ENCODE data around the gene CCNO.

Gene CCNO, protein sequence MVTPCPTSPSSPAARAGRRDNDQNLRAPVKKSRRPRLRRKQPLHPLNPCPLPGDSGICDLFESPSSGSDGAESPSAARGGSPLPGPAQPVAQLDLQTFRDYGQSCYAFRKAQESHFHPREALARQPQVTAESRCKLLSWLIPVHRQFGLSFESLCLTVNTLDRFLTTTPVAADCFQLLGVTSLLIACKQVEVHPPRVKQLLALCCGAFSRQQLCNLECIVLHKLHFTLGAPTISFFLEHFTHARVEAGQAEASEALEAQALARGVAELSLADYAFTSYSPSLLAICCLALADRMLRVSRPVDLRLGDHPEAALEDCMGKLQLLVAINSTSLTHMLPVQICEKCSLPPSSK

DNA sequence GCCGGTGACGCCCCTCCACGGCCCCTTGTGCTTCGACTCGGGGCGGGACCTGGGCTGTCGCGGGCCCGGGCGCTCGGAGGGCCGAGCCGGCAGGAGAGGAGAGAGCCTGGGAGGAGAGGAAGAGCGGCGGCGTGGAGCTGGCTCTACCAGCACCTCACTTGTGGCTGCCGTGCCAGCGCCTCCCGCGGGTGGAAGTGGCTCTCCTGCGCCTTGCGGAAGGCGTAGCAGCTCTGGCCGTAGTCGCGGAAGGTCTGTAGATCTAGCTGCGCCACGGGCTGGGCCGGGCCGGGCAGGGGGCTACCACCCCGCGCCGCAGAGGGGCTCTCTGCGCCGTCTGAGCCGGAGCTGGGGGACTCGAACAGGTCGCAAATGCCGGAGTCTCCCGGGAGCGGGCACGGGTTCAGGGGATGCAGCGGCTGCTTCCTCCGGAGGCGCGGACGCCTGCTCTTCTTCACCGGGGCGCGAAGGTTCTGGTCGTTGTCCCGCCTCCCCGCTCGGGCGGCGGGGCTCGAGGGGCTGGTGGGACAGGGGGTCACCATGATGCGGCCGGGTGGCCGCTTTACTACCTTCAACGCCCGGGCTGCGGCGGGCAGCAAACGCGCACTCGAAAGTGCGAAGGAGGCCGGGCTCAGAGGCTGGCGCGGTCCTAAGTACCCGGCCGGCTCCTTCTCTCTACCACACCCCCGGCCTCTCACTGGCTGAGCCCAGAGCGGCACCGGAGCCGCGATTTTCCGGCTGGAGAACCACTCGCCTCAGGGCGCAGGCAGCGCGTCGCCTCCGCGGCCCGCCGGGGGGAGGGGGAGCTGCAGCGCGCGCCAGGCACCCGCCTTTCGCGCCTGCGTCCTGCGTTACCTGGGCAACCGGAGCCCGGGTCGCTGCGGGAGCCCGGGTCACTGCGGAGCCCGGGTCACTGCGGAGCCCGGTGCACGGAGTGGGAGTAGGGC lies at the start of gene CCNO:
CCNO (minus strand) TSS at position 624 of the 944 bp plus-strand sequence; CDS start at position 539, 85 bp downstream.
- Histone ChIP-seq H3K79me2 (ENCODE audit: insufficient read depth, low read length) (no peaks in the 10 kb centered on the region), H3F3A (ENCODE audit: low read depth) (no peaks in the 10 kb centered on the region), H3K9ac (ENCODE audit: low read depth, low read length, poor library complexity, severe bottlenecking) (no peak within 1 kb of the TSS), H4K20me1 (ENCODE audit: insufficient read depth, low read length, poor library complexity, severe bottlenecking) (no peaks in the 10 kb centered on the region), H2AFZ (ENCODE audit: low read length) (0 out of 2 replicates have a peak within 1 kb of the TSS, but pooled peaks have one; percentile 20), H3K4me3 (ENCODE audit: low read length, poor library complexity, severe bottlenecking) (peak within 1 kb of the TSS; percentile 51), H3K27me3 (ENCODE audit: insufficient read depth, low read length, poor library complexity, severe bottlenecking) (peaks cover 15% of the 10 kb centered on the region), H3K4me2 (ENCODE audit: low read depth, low read length, poor library complexity, severe bottlenecking) (peak within 1 kb of the TSS; percentile 46), H3K36me3 (ENCODE audit: insufficient read depth, low read length) (no peaks in the 10 kb centered on the region), H3K4me1 (ENCODE audit: insufficient read depth, low read length, poor library complexity, severe bottlenecking) (no peaks in the 10 kb centered on the region), H3K9me2 (replicated peaks; ENCODE audit: low read depth, low read length) (no peaks in the 10 kb centered on the region), H3K9me3 (ENCODE audit: insufficient read depth, low read depth, low read length) (no peaks in the 10 kb centered on the region)
- no peak for TF ChIP-seq EZH2phosphoT487 (IDR thresholded peaks at IDR 0.05; ENCODE audit: borderline replicate concordance)
- TF ChIP-seq, protein P1, sequence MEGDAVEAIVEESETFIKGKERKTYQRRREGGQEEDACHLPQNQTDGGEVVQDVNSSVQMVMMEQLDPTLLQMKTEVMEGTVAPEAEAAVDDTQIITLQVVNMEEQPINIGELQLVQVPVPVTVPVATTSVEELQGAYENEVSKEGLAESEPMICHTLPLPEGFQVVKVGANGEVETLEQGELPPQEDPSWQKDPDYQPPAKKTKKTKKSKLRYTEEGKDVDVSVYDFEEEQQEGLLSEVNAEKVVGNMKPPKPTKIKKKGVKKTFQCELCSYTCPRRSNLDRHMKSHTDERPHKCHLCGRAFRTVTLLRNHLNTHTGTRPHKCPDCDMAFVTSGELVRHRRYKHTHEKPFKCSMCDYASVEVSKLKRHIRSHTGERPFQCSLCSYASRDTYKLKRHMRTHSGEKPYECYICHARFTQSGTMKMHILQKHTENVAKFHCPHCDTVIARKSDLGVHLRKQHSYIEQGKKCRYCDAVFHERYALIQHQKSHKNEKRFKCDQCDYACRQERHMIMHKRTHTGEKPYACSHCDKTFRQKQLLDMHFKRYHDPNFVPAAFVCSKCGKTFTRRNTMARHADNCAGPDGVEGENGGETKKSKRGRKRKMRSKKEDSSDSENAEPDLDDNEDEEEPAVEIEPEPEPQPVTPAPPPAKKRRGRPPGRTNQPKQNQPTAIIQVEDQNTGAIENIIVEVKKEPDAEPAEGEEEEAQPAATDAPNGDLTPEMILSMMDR (conservative IDR thresholded peaks at IDR 0.05; ENCODE audit: low read length) = no peak

DNA sequence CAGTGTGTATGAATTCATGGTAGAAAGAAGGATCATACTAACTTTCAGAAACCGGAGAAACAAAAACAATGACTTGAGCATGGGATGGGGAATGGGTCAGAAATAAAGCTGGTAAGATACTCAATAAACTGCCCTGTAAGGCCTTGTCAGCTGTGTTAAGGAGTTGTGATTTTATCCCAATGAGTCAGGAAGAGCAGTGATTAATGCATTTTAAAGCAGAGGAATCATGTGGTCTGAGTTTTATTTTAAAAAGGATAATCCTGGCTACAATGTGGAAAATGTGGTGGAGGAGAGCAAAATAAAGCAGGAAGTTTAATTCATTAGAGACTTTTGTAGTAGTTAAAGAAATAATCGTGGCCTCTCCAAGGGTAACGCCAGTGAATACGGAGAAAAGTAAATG lies 45.4 kb upstream of the CCNO start:
- Histone ChIP-seq H4K20me1 (ENCODE audit: insufficient read depth, low read length, poor library complexity, severe bottlenecking) (no peaks in the 10 kb centered on the region), H3K36me3 (ENCODE audit: insufficient read depth, low read length) (peaks cover 42% of the 10 kb centered on the region; the same call in 1 of the 2 replicates), H3K4me3 (ENCODE audit: low read length, poor library complexity, severe bottlenecking) (no peak overlapping the region), H3K9me3 (ENCODE audit: insufficient read depth, low read depth, low read length) (no peaks in the 10 kb centered on the region), H3K27me3 (ENCODE audit: insufficient read depth, low read length, poor library complexity, severe bottlenecking) (no peaks in the 10 kb centered on the region), H3K9ac (ENCODE audit: low read depth, low read length, poor library complexity, severe bottlenecking) (no peak overlapping the region), H2AFZ (ENCODE audit: low read length) (no peak overlapping the region), H3F3A (ENCODE audit: low read depth) (no peaks in the 10 kb centered on the region), H3K4me2 (ENCODE audit: low read depth, low read length, poor library complexity, severe bottlenecking) (no peak overlapping the region), H3K9me2 (replicated peaks; ENCODE audit: low read depth, low read length) (no peaks in the 10 kb centered on the region), H3K79me2 (ENCODE audit: insufficient read depth, low read length) (no peaks in the 10 kb centered on the region), H3K4me1 (ENCODE audit: insufficient read depth, low read length, poor library complexity, severe bottlenecking) (no peaks in the 10 kb centered on the region)
- TF ChIP-seq EZH2phosphoT487 (IDR thresholded peaks at IDR 0.05; ENCODE audit: borderline replicate concordance) = no peak
- TF ChIP-seq, protein P1 (conservative IDR thresholded peaks at IDR 0.05; ENCODE audit: low read length) = no peak

DNA sequence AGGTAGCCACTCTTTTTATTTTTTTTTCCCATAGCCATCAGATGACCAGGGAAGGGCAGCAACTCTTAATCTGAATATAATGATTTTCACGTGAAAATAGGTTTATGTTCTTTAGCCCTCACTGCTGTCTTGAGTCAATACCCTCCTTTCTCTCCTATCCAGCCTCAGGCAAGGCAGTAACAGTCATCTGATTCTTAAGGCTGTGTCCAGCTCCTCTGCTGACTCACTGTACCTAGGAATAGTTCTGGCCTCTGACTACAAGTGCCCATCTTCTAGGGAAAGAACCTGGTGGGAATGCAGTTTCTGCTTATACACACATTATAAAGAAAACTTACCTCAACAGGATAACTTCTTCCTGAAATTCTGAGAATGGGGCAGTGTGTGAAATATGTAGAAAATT lies 43.4 kb upstream of the CCNO start:
- no peaks in the 10 kb centered on the region for H3K9me2 ChIP-seq (replicated peaks; ENCODE audit: low read depth, low read length)
- H3K9ac ChIP-seq (ENCODE audit: low read depth, low read length, poor library complexity, severe bottlenecking) = no peak overlapping the region
- TF ChIP-seq EZH2phosphoT487 (IDR thresholded peaks at IDR 0.05; ENCODE audit: borderline replicate concordance) = no peak
- TF ChIP-seq, protein P1 (conservative IDR thresholded peaks at IDR 0.05; ENCODE audit: low read length) = no peak
- H3K4me1 ChIP-seq (ENCODE audit: insufficient read depth, low read length, poor library complexity, severe bottlenecking) = no peaks in the 10 kb centered on the region
- no peaks in the 10 kb centered on the region for H3K79me2 ChIP-seq (ENCODE audit: insufficient read depth, low read length)
- no peaks in the 10 kb centered on the region for H3K27me3 ChIP-seq (ENCODE audit: insufficient read depth, low read length, poor library complexity, severe bottlenecking)
- H3F3A ChIP-seq (ENCODE audit: low read depth) = no peaks in the 10 kb centered on the region
- peaks cover 43% of the 10 kb centered on the region; the same call in 1 of the 2 replicates for H3K36me3 ChIP-seq (ENCODE audit: insufficient read depth, low read length)
- no peak overlapping the region for H3K4me3 ChIP-seq (ENCODE audit: low read length, poor library complexity, severe bottlenecking)
- no peaks in the 10 kb centered on the region for H4K20me1 ChIP-seq (ENCODE audit: insufficient read depth, low read length, poor library complexity, severe bottlenecking)
- H2AFZ ChIP-seq (ENCODE audit: low read length) = no peak overlapping the region
- no peaks in the 10 kb centered on the region for H3K9me3 ChIP-seq (ENCODE audit: insufficient read depth, low read depth, low read length)
- no peak overlapping the region for H3K4me2 ChIP-seq (ENCODE audit: low read depth, low read length, poor library complexity, severe bottlenecking)

Measured in Loucy (cell line).